C4-2B (cell line): ENCODE results near the gene DGKI.

Experiments used
- ZFX ChIP-seq: fragments of 450-650 bp; IDR thresholded peaks from 2 replicates; pipeline ENCODE4 v1.6.1; 2017
- TF ChIP-seq, protein P1 (sequence below): fragments of 450-650 bp; conservative IDR thresholded peaks from 2 replicates; pipeline ENCODE4 v1.5.1; 2017; ENCODE audit warnings: mild to moderate bottlenecking

DNA sequence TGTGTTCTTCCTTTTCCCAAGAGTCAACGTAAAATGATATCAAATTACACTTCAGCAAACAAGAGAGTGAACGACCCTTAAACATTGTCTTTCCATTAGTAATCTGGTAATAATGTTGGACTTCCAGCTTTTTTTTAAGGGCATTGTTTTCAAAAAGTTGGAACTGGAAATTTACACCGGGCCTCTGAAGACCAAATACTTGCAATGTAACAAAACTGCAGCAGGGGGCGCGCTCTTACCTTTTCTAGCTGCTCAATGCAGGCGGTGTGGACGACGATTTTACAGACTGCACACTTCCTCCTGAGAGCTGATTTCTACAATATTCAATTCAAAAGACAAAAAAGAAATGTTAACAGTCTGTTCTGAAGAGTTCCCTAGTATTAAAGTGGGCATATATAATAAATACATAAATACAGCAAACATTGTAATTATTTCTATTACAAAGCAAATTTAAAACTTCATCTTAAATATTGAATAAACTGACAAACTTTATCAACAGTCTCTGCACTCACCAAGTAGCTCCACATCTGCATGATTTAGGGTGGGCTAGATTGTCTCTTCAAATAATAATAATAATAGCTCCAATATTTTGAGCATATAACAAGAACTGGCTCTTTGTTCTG is 190.4 kb downstream of the DGKI start:
- TF ChIP-seq, protein P1, sequence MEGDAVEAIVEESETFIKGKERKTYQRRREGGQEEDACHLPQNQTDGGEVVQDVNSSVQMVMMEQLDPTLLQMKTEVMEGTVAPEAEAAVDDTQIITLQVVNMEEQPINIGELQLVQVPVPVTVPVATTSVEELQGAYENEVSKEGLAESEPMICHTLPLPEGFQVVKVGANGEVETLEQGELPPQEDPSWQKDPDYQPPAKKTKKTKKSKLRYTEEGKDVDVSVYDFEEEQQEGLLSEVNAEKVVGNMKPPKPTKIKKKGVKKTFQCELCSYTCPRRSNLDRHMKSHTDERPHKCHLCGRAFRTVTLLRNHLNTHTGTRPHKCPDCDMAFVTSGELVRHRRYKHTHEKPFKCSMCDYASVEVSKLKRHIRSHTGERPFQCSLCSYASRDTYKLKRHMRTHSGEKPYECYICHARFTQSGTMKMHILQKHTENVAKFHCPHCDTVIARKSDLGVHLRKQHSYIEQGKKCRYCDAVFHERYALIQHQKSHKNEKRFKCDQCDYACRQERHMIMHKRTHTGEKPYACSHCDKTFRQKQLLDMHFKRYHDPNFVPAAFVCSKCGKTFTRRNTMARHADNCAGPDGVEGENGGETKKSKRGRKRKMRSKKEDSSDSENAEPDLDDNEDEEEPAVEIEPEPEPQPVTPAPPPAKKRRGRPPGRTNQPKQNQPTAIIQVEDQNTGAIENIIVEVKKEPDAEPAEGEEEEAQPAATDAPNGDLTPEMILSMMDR = peak; percentile 97
- TF ChIP-seq ZFX = no peak
